WTC11 (cell line): Measurements from ENCODE around the gene TOR1A. TPM values are rescaled to one million over a fixed set of nuclear protein-coding genes. Genes with fewer than 3 reads are reported as not detected.

Source experiments
- ATAC-seq: fragments of 200-7000 bp; cut with Tn5 transposase; 2 replicates; pipeline ENCODE4 v1.10.0; 2021; ENCODE audit warnings: mild to moderate bottlenecking, moderate library complexity
- CTCF ChIA-PET: fragments of 300-600 bp; sonication (Branson Sonifier 250); formaldehyde crosslinking; loops from one replicate; lab custom pipeline; 2021; ENCODE audit warnings: antibody characterized with exemption; lab: Charles Lee
- POLR2A ChIA-PET: fragments of 350-600 bp; sonication (Branson Sonifier 250); formaldehyde crosslinking; loops from one replicate; lab custom pipeline; 2021; ENCODE audit warnings: antibody characterized with exemption; lab: Charles Lee
- DNase-seq: peaks from one replicate; pipeline ENCODE4 v3.0.0; 2021; ENCODE audit warnings: low spot score
- H3K27ac Mint-ChIP-seq: 2 replicates; pipeline ENCODE4 v1.8.0; 2021; ENCODE audit warnings: mixed read lengths
- H3K27me3 Mint-ChIP-seq: 2 replicates; pipeline ENCODE4 v1.8.0; 2021; ENCODE audit warnings: low read depth, mild to moderate bottlenecking, moderate library complexity, mixed read lengths
- H3K36me3 Mint-ChIP-seq: 2 replicates; pipeline ENCODE4 v1.8.0; 2021; ENCODE audit warnings: mixed read lengths
- H3K4me1 Mint-ChIP-seq: 2 replicates; pipeline ENCODE4 v1.8.0; 2022; ENCODE audit warnings: mixed read lengths
- H3K4me3 Mint-ChIP-seq: 2 replicates; pipeline ENCODE4 v1.8.0; 2021; ENCODE audit warnings: mild to moderate bottlenecking, moderate library complexity, mixed read lengths
- H3K9me3 Mint-ChIP-seq: 2 replicates; pipeline ENCODE4 v1.8.0; 2021; ENCODE audit warnings: mixed read lengths
- ATF1 ChIP-seq: sonication (generic); formaldehyde crosslinking; IDR thresholded peaks from 2 replicates; pipeline ENCODE4 v1.8.1; 2023; ENCODE audit warnings: mild to moderate bottlenecking, moderate library complexity, missing genetic modification reagents
- ATF2 ChIP-seq: sonication (generic); formaldehyde crosslinking; IDR thresholded peaks from 2 replicates; pipeline ENCODE4 v1.8.1; 2022; ENCODE audit warnings: low read depth, missing genetic modification reagents, borderline replicate concordance
- E2F4 ChIP-seq: sonication (generic); formaldehyde crosslinking; IDR thresholded peaks from 2 replicates; pipeline ENCODE4 v1.8.1; 2022; ENCODE audit warnings: low read depth, mild to moderate bottlenecking, moderate library complexity, missing genetic modification reagents, borderline replicate concordance
- E2F5 ChIP-seq: sonication (generic); formaldehyde crosslinking; IDR thresholded peaks from 2 replicates; pipeline ENCODE4 v1.8.1; 2022; ENCODE audit warnings: mild to moderate bottlenecking, moderate library complexity, missing genetic modification reagents
- EMX1 ChIP-seq: fragments of 250-450 bp; sonication (Bioruptor Pico); IDR thresholded peaks from 2 replicates; pipeline ENCODE4 v1.8.0; 2021; ENCODE audit warnings: mild to moderate bottlenecking
- GRHL2 ChIP-seq: fragments of 250-450 bp; sonication (Bioruptor Pico); IDR thresholded peaks from 2 replicates; pipeline ENCODE4 v1.8.0; 2022; ENCODE audit warnings: mild to moderate bottlenecking, moderate library complexity; ENCODE audit not compliant: insufficient replicate concordance, severe bottlenecking
- HMGA2 ChIP-seq: fragments of 250-450 bp; sonication (Bioruptor Pico); IDR thresholded peaks from 2 replicates; pipeline ENCODE4 v1.4.0; 2021; ENCODE audit warnings: mild to moderate bottlenecking, moderate library complexity
- JUN ChIP-seq: sonication (generic); formaldehyde crosslinking; IDR thresholded peaks from 2 replicates; pipeline ENCODE4 v1.8.0; 2023; ENCODE audit warnings: mild to moderate bottlenecking, missing genetic modification reagents
- NR3C1 ChIP-seq: sonication (generic); formaldehyde crosslinking; conservative IDR thresholded peaks from 2 replicates; pipeline ENCODE4 v1.8.1; 2023; ENCODE audit warnings: low read depth, mild to moderate bottlenecking, missing genetic modification reagents
- RELA ChIP-seq: sonication (generic); formaldehyde crosslinking; IDR thresholded peaks from 2 replicates; pipeline ENCODE4 v1.8.1; 2022; ENCODE audit warnings: missing genetic modification reagents, mild to moderate bottlenecking, borderline replicate concordance
- SMAD3 ChIP-seq: sonication (generic); formaldehyde crosslinking; IDR thresholded peaks from 2 replicates; pipeline ENCODE4 v1.8.0; 2022; ENCODE audit warnings: missing genetic modification reagents, mild to moderate bottlenecking, borderline replicate concordance
- SMAD4 ChIP-seq: sonication (generic); formaldehyde crosslinking; IDR thresholded peaks from 2 replicates; pipeline ENCODE4 v1.8.0; 2022; ENCODE audit warnings: mild to moderate bottlenecking, missing genetic modification reagents
- TEAD1 ChIP-seq: sonication (generic); formaldehyde crosslinking; IDR thresholded peaks from 2 replicates; pipeline ENCODE4 v1.8.0; 2022; ENCODE audit warnings: mild to moderate bottlenecking, missing genetic modification reagents
- TEAD4 ChIP-seq: sonication (generic); formaldehyde crosslinking; IDR thresholded peaks from 2 replicates; pipeline ENCODE4 v1.8.0; 2022; ENCODE audit warnings: mild to moderate bottlenecking, missing genetic modification reagents
- ZNF425 ChIP-seq: fragments of 250-450 bp; sonication (Bioruptor Pico); conservative IDR thresholded peaks from 2 replicates; pipeline ENCODE4 v1.9.0; 2021; ENCODE audit warnings: mild to moderate bottlenecking
- ZNF512 ChIP-seq: sonication (generic); formaldehyde crosslinking; IDR thresholded peaks from 2 replicates; pipeline ENCODE4 v1.8.1; 2022; ENCODE audit warnings: missing genetic modification reagents, borderline replicate concordance
- total RNA-seq: library from RNA; stranded (reverse); gene quantifications from 3 replicates; pipeline ENCODE4 v1.2.3, GENCODE V29; 2021
- TF ChIP-seq, protein P1 (sequence below): sonication (generic); formaldehyde crosslinking; IDR thresholded peaks from 2 replicates; pipeline ENCODE4 v1.8.1; 2023; ENCODE audit warnings: mild to moderate bottlenecking, missing genetic modification reagents, borderline replicate concordance
- TF ChIP-seq, protein P2 (sequence below): sonication (generic); formaldehyde crosslinking; IDR thresholded peaks from 2 replicates; pipeline ENCODE4 v1.8.1; 2022; ENCODE audit warnings: mild to moderate bottlenecking, missing genetic modification reagents, moderate library complexity, borderline replicate concordance
- TF ChIP-seq, protein P3 (sequence below): sonication (generic); formaldehyde crosslinking; IDR thresholded peaks from 2 replicates; pipeline ENCODE4 v1.8.1; 2023; ENCODE audit warnings: mild to moderate bottlenecking, missing genetic modification reagents, moderate library complexity
- TF ChIP-seq, protein P4 (sequence below): sonication (generic); formaldehyde crosslinking; conservative IDR thresholded peaks from 2 replicates; pipeline ENCODE4 v1.8.1; 2022; ENCODE audit warnings: mild to moderate bottlenecking, missing genetic modification reagents

Gene TOR1A
- total RNA-seq, 1 experiment from 2014 or later, result 32.7 TPM

- TF ChIP-seq, protein P1, sequence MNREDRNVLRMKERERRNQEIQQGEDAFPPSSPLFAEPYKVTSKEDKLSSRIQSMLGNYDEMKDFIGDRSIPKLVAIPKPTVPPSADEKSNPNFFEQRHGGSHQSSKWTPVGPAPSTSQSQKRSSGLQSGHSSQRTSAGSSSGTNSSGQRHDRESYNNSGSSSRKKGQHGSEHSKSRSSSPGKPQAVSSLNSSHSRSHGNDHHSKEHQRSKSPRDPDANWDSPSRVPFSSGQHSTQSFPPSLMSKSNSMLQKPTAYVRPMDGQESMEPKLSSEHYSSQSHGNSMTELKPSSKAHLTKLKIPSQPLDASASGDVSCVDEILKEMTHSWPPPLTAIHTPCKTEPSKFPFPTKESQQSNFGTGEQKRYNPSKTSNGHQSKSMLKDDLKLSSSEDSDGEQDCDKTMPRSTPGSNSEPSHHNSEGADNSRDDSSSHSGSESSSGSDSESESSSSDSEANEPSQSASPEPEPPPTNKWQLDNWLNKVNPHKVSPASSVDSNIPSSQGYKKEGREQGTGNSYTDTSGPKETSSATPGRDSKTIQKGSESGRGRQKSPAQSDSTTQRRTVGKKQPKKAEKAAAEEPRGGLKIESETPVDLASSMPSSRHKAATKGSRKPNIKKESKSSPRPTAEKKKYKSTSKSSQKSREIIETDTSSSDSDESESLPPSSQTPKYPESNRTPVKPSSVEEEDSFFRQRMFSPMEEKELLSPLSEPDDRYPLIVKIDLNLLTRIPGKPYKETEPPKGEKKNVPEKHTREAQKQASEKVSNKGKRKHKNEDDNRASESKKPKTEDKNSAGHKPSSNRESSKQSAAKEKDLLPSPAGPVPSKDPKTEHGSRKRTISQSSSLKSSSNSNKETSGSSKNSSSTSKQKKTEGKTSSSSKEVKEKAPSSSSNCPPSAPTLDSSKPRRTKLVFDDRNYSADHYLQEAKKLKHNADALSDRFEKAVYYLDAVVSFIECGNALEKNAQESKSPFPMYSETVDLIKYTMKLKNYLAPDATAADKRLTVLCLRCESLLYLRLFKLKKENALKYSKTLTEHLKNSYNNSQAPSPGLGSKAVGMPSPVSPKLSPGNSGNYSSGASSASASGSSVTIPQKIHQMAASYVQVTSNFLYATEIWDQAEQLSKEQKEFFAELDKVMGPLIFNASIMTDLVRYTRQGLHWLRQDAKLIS (CRISPR knock-in tag), result no peak
- no peak for TF ChIP-seq NR3C1 (CRISPR knock-in tag)
- TF ChIP-seq HMGA2, result no peak
These were observed 7.2 kb downstream of the TOR1A start (continued) for GRCh38 chr9:129816501-129817435.

- Mint-ChIP-seq H3K4me1 (0 out of 2 replicates have a peak, but pooled peaks cover 3% of the 10 kb centered on the region), H3K27ac (peak overlapping the region; percentile 74; the same call in 1 of the 2 replicates), H3K36me3 (peaks cover 62% of the 10 kb centered on the region), H3K4me3 (no peak overlapping the region), H3K9me3 (no peaks in the 10 kb centered on the region), H3K27me3 (no peaks in the 10 kb centered on the region)
- ChIA-PET CTCF (no interaction called here), POLR2A (no interaction called here)
- DNase-seq, result no peak
- no peak for TF ChIP-seq EMX1 (CRISPR knock-in tag)
- TF ChIP-seq SMAD4 (CRISPR knock-in tag), result no peak
- TF ChIP-seq TEAD4 (CRISPR knock-in tag), result no peak
- TF ChIP-seq NR3C1 (CRISPR knock-in tag), result no peak
- TF ChIP-seq, protein P2, sequence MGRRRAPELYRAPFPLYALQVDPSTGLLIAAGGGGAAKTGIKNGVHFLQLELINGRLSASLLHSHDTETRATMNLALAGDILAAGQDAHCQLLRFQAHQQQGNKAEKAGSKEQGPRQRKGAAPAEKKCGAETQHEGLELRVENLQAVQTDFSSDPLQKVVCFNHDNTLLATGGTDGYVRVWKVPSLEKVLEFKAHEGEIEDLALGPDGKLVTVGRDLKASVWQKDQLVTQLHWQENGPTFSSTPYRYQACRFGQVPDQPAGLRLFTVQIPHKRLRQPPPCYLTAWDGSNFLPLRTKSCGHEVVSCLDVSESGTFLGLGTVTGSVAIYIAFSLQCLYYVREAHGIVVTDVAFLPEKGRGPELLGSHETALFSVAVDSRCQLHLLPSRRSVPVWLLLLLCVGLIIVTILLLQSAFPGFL (CRISPR knock-in tag), result no peak
- TF ChIP-seq, protein P3, sequence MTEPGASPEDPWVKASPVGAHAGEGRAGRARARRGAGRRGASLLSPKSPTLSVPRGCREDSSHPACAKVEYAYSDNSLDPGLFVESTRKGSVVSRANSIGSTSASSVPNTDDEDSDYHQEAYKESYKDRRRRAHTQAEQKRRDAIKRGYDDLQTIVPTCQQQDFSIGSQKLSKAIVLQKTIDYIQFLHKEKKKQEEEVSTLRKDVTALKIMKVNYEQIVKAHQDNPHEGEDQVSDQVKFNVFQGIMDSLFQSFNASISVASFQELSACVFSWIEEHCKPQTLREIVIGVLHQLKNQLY, result no peak
- no peak for TF ChIP-seq E2F4 (CRISPR knock-in tag)
- TF ChIP-seq TEAD1 (CRISPR knock-in tag), result no peak
- TF ChIP-seq SMAD3 (CRISPR knock-in tag), result no peak
- no peak for TF ChIP-seq E2F5 (CRISPR knock-in tag)
- no peak for TF ChIP-seq ZNF425 (CRISPR knock-in tag)
- TF ChIP-seq ATF1, result no peak
- TF ChIP-seq, protein P4, sequence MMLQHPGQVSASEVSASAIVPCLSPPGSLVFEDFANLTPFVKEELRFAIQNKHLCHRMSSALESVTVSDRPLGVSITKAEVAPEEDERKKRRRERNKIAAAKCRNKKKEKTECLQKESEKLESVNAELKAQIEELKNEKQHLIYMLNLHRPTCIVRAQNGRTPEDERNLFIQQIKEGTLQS (CRISPR knock-in tag), result no peak
- no peak for TF ChIP-seq GRHL2
- TF ChIP-seq ATF2 (CRISPR knock-in tag), result no peak
- TF ChIP-seq ZNF512, result no peak
- no peak for TF ChIP-seq RELA (CRISPR knock-in tag)
- TF ChIP-seq JUN (CRISPR knock-in tag), result no peak
- ATAC-seq, result no peak
These were observed 8.7 kb downstream of the TOR1A start for GRCh38 chr9:129815278-129815677.
